Posterior vena cava (tissue), 2 donors: ENCODE results near the gene SERTM2. TPM values are rescaled to one million over a fixed set of nuclear protein-coding genes. Genes with fewer than 3 reads are reported as not detected.
"Not testable (repeated sequence)": the region's sequence is repeated elsewhere in the genome, so short reads cannot be mapped to it uniquely, and the experiment has no call there.

Source experiments
- DNase-seq: peaks from one replicate; pipeline ENCODE4 v3.0.0-alpha.2; 2020; ENCODE audit warnings: low spot score
- intact Hi-C, 2 donors: fragments of 100-400 bp; cut with DNase I; formaldehyde crosslinking; loops; one replicate each; pipeline versions ENCODE4 v1.14.1 to v1.14.2; 2022 to 2023
- total RNA-seq, 2 donors: library from RNA; stranded (reverse); fragmentation: NEBNext Ultra II Directional; extraction: Animal tissue kit (Norgen Biotek cat#: 25700); gene quantifications; one replicate each; pipeline ENCODE4 v1.2.1, GENCODE V29; 2021
- donor health status: DM: yes; HTN: yes; CAD: no.
- donor health status: DM: yes; HTN: yes; CAD: no.

Gene SERTM2
- total RNA-seq, 2 donors from 2014 or later = 0.28 to 3.2 TPM

DNA sequence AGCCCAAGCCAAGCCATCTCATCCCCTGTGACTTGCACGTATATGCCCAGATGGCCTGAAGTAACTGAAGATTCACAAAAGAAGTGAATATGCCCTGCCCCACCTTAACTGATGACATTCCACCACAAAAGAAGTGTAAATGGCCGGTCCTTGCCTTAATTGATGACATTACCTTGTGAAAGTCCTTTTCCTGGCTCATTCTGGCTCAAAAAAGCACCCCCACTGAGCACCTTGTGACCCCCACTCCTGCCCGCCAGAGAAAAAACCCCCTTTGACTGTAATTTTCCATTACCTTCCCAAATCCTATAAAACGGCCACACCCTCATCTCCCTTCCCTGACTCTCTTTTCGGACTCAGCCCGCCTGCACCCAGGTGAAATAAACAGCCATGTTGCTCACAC, 37.8 kb downstream of the SERTM2 start:
- DNase-seq, intact Hi-C loops: not testable (repeated sequence)

DNA sequence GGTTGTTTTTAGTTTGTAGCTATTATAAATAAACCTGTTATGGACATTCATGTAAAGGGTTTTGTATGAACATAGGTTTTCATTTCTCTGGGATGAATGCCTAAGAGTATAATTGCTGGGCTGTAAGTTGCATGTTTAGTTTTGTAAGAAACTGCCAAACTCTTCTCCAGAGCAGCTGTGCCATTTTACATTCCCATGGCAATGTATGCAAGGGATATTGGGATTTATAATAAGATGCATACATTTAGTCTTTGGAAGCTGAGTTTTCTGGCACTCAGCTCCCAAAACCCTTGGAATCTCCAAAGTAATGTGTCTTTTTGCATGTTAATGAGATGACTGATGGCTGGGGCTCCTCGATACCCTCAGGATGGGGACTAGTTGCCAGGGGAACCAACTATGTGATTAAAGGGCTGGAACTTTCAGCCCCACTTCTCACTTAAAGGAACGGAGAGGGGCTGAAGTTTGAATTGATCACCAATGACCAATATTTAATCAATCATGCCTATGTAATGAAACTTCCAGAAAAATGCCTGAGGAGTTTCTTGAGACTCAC, 44.0 kb downstream of the SERTM2 start:
- no peak for DNase-seq
- intact Hi-C loops = no loop called here

GRCh38 chrX:111560801-111561200, 49.4 kb downstream of the SERTM2 start:
- no peak for DNase-seq
- intact Hi-C loops = no loop called here

DNA sequence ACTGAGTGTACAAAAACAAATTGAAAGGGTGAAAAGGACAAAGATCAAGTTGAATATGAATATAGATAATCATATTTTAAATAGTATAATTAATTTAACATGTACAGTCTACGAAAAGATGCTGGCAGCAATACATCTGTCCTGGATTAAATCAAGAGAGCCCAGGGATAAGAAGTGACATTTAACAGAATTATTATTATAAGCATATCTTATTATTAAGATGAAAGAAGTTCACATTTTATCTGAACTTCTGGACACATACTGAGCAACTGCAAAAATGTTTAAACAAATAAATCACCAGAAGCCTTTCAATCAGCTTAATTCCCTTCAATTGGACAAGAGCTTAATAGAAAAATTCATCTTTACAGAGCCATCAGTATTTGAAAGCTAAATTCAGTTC, 50.4 kb downstream of the SERTM2 start:
- no peak for DNase-seq
- intact Hi-C loops = no loop called here

DNA sequence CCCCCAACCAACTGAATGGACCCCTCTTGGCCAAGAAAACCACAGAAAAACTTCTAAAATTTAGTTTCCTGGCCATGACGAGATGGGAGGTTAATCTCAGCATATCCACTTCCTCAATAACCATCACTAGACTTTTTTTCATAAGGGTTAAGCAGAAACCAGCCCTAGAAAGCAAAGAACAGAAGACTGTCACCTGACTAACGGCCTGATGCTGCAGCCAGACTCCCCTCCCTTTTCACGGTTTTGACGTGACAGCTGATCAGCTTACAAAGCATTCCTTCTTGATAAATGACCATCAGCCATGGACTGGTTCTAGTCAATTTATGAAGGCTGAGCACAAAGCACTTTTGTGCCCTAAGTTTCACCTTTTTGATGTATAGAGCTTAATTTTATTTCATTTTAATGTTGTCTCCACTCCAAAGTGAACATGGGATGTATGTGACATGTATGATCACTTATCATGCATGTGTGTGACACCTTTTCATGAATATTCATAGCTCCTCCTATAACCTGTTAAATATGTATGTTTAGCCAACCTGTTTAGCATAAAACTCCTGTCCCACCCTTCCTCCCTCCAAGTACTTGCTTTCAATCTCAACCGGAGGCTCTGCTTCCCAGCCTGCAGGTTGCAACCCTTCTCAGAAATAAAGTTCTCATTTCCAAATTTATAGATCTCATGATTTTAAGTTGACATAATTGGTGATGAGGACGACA, 56.3 kb downstream of the SERTM2 start:
- DNase-seq = no peak
- intact Hi-C loops = no loop called here

DNA sequence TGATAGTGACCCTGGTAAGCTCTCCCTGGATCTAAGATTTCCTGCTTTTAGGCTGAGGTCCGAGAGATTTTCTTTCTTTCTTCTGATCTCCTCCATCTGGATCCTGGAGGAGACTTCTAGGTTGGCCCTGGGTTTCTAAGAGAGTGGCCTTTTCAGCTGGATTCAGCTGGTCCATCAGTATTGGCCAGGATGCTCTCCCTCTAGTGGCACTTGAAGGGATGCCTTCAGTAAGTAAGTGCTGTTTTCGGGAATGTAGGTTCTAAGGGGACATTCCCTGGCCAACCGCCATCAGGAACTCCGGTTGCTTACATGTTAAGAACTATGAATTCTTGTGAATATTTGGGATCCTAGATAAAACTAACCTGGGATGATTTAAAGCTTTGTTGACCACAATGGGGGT, 56.9 kb downstream of the SERTM2 start:
- intact Hi-C loops = no loop called here
- no peak for DNase-seq

DNA sequence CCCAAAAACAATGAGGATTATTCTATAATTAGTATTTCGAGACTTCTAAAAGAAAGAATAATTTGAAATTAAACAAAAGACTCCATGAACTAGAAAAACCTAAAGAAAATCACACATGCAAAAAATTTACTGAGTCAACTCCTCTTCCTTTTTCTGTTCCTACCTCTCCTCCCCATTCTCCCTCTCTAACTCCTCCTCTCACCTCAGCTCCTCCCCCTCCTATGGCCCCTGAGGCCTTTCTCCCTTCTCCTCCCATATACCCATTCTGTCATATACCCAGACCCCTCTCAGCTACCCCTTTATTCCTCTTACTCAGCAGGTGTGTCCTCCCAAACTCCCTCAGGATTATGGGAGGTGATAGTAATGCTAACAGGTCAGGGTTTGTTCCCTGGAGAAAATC, 57.4 kb downstream of the SERTM2 start:
- intact Hi-C loops = no loop called here
- no peak for DNase-seq

Other genes with a start within 250 kb of the SERTM2 start
- gene CAPN6, start 241.2 kb upstream of the SERTM2 start, total RNA-seq = under 1 TPM; 0.14 to 0.33 TPM
- under 1 TPM in 1 of 2 donors, not detected in 1; 0.10 TPM for gene DCX, start 99.5 kb upstream of the SERTM2 start, total RNA-seq
- gene ALG13, start 169.5 kb downstream of the SERTM2 start, total RNA-seq = 10 to 100 TPM; 45.4 to 51.8 TPM